ENCODE data around the gene ZNF581.

DNA sequence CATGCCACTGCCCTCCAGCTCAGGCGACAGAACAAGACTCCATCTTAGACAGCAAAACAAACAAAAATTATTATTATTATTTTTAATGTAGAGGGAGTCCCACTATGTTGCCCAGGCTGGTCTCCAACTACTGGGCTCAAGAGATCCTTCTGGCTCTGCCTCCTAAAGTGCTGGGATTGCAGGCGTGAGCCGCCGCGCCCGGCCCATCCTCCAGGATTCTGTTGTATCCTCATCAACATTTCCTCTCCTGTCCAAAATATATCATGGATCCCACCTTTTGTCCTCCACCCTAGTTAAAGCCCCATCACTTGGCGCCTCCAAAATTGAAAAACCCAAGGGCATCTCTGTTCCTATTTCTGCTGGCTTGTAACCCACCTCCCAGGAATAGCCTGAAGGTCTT lies 20.3 kb upstream of the ZNF581 start:
- TF ChIP-seq FOXP2 (optimal IDR thresholded peaks at IDR 0.05; ENCODE audit: control extremely low read depth, extremely low read length, insufficient read depth), result no peak
- no peak for TF ChIP-seq POLR2AphosphoS5 (IDR thresholded peaks at IDR 0.05; ENCODE audit: borderline replicate concordance, low read depth, low read length)
- no peak for TF ChIP-seq EZH2 (IDR thresholded peaks at IDR 0.05)

Data from SK-N-MC (cell line).